ENCODE measurements around the gene GSTM2.

The GSTM2 gene

DNA sequence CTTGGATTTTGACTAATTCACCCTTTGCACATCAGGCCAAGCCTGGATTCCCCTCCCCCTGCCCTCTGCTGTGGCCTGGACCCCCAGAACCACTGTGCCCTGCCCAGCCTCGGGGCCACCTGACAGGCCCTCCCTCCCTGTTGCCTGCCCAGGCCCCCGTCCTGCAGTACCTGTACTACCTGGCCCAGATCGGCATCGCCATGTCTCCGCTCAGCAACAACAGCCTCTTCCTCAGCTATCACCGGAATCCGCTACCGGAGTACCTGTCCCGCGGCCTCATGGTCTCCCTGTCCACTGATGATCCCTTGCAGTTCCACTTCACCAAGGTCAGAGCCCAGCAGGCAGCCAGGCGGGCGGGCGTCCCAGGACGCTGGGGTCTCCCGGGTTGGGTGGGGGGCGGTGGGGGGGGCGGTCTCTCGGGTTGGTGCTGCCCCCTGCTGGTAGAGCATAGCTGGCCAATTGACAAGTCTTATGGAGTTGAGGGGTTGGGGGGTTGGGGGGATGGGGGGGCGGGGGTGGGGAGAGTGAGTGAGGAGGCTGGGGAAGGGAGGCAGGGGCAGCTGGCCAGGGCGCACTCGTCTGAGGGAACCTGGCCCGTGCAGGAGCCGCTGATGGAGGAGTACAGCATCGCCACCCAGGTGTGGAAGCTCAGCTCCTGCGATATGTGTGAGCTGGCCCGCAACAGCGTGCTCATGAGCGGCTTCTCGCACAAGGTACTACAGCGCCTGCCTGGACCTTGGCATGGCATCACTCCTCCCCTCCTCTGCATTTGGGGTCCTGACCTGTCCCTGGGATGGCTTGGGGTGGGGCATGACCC lies 37.6 kb upstream of the GSTM2 start:
- TF ChIP-seq, protein P1, sequence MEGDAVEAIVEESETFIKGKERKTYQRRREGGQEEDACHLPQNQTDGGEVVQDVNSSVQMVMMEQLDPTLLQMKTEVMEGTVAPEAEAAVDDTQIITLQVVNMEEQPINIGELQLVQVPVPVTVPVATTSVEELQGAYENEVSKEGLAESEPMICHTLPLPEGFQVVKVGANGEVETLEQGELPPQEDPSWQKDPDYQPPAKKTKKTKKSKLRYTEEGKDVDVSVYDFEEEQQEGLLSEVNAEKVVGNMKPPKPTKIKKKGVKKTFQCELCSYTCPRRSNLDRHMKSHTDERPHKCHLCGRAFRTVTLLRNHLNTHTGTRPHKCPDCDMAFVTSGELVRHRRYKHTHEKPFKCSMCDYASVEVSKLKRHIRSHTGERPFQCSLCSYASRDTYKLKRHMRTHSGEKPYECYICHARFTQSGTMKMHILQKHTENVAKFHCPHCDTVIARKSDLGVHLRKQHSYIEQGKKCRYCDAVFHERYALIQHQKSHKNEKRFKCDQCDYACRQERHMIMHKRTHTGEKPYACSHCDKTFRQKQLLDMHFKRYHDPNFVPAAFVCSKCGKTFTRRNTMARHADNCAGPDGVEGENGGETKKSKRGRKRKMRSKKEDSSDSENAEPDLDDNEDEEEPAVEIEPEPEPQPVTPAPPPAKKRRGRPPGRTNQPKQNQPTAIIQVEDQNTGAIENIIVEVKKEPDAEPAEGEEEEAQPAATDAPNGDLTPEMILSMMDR (IDR thresholded peaks at IDR 0.05; ENCODE audit: low read depth, low read length) = peak; percentile 20
- DNase-seq (ENCODE audit: low read depth, low spot score) = no peak
- in situ Hi-C loops (cut with HindIII; ENCODE audit: low sequenced_read_pairs) = no loop called here
- H3K4me3 ChIP-seq (ENCODE audit: low read depth, low read length) = no peak overlapping the region

DNA sequence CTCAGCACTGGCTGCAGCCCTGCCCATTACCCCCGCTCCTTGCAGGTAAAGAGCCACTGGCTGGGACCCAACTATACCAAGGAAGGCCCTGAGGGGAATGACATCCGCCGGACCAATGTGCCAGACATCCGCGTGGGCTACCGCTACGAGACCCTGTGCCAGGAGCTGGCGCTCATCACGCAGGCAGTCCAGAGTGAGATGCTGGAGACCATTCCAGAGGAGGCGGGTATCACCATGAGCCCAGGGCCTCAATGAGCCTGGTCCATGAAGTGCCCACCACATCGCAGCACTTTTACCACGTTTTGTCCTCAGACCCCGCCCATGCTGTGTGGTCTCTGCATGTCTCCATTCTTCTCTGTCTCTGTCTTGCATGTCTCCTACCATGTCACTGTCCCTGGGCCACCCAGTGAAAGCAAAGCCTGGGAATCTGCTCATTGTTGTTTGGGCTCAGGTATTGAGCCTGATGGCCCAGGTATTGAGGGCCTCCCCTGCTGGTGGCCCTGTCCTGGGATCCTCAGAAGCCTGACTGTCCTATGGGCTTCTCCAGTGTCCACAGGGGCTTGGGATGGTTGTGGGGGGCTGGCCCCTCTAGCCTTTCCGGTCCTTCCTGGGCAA lies 36.9 kb upstream of the GSTM2 start:
- TF ChIP-seq, protein P1 (IDR thresholded peaks at IDR 0.05; ENCODE audit: low read depth, low read length) = no peak
- DNase-seq (ENCODE audit: low read depth, low spot score) = no peak
- in situ Hi-C loops (cut with HindIII; ENCODE audit: low sequenced_read_pairs) = no loop called here
- H3K4me3 ChIP-seq (ENCODE audit: low read depth, low read length) = no peak overlapping the region

DNA sequence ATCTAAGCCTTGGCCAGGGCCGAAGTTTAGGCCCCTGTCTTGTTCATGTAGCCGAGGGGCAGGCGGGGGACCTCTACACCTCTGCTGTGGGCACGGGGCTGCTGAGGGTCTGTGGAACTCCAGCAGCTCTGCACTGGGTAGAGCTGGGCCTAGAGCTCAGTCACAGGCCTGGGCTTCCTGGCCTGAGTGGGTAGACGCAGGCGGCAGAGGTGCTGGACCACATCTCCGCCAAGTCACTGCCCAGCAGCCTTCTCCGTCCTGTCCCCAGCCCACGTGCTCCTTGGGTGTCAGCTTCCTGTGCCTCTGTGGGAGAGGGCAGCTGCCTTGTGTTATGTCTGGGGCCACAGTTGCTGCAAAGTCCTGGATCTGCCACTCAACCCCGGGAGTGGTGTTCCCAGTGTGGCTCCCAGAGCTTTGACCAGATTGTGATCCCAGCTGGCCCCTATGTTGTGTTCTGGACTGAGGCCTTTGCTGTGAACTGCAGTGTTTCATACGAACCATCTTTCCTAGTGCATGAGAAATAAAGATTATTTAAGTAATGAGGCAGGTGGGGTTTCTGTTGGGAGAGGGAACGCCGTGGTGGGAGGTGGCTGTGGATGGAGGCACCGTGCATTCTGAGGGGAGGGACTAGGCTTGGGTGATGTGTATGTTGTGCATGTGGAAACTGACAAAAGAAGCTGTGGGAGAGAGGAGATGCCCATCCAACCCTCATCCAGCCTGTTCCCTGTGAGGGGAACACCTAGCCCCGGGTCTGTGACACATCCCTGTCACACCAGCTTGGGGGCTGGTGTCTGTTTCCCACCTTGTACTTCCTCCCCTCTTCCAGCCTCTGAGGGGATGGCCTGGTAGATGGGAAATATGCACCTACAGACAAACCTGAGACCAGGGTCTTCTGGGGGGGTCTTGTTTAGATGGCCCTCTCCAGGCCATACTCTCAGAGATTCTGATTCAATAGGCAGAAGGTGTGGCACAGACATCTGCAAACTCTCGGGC lies 36.0 kb upstream of the GSTM2 start:
- TF ChIP-seq, protein P1 (IDR thresholded peaks at IDR 0.05; ENCODE audit: low read depth, low read length) = no peak
- in situ Hi-C loops (cut with HindIII; ENCODE audit: low sequenced_read_pairs) = no loop called here
- H3K4me3 ChIP-seq (ENCODE audit: low read depth, low read length) = no peak overlapping the region
- DNase-seq (ENCODE audit: low read depth, low spot score) = no peak

DNA sequence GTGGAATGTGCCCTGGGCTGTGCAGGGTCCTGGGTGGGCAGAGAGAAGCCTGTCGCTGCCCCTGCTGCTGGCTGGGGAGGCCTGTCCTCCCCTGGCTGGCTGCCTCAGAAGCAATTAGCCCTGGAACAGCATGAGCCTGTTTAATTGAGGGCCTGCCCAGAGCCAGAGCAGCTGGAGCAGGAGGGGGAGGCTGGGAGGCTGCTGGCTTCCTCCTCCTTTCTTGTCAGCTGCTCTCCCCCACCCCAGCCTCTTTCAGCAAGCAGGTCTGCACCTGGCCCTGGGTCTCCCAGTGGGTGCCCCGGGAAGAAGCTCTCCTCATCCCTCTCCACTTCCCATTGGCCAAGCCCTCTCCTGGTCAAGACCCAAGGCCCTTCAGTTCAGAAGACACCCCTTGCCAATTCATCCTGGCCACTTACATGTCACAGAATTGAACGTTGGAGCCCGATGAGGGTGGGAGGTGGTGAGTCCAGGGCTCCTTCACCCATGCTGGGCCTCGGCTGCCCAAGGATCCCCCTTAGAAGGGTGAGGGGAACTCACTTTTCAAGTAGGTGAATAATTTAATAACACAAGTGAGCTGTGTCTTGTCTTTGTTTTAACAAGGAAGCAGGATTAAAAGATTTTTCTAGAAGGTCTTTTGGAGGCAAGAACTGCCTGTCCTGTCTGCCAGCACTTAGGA lies 35.0 kb upstream of the GSTM2 start:
- in situ Hi-C loops (cut with HindIII; ENCODE audit: low sequenced_read_pairs) = no loop called here
- TF ChIP-seq, protein P1 (IDR thresholded peaks at IDR 0.05; ENCODE audit: low read depth, low read length) = no peak
- no peak for DNase-seq (ENCODE audit: low read depth, low spot score)
- no peak overlapping the region for H3K4me3 ChIP-seq (ENCODE audit: low read depth, low read length)

DNA sequence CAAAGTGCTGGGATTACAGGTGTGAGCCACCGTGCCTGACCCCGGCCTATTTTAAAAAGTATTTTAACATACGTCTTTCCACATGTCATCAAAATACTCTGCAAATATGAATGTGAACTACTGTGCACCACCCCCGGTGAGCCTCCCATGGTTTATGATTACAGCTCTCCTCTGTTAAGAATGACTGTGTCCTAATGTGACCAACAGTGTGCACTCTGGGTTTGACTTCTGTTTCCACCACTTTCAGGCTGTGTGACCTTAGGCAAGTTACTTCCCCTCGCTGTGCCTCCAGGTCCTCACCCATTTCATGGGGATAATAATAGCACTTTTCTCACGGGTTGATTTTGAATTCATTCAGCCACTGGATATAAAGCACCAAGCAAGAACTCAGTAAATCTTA lies 33.6 kb upstream of the GSTM2 start:
- in situ Hi-C loops (cut with HindIII; ENCODE audit: low sequenced_read_pairs) = no loop called here
- DNase-seq (ENCODE audit: low read depth, low spot score) = no peak
- H3K4me3 ChIP-seq (ENCODE audit: low read depth, low read length) = no peak overlapping the region
- TF ChIP-seq, protein P1 (IDR thresholded peaks at IDR 0.05; ENCODE audit: low read depth, low read length) = no peak
